K562 (cell line): Measurements from ENCODE around the gene VAMP4. TPM values are rescaled to one million over a fixed set of nuclear protein-coding genes. Genes with fewer than 3 reads are reported as not detected.

Source experiments
- CBX3 ChIP-seq, 2 experiments: IDR thresholded peaks; 1 replicate in 1 of 2; 2 replicates in 1 of 2; pipeline ENCODE4 v1.6.1; 2012; ENCODE audit warnings: inconsistent platforms in 2 of 2, low read length in 2 of 2, borderline replicate concordance in 1 of 2, control low read depth in 1 of 2
- CTCFL ChIP-seq: IDR thresholded peaks from 2 replicates; pipeline ENCODE4 v1.6.1; 2011; ENCODE audit warnings: borderline replicate concordance, low read depth, mild to moderate bottlenecking, moderate library complexity, low read length; ENCODE audit not compliant: insufficient read depth, poor library complexity, severe bottlenecking
- ETS1 ChIP-seq: conservative IDR thresholded peaks from 2 replicates; pipeline ENCODE4 v1.6.1; 2011; ENCODE audit warnings: low read depth, mild to moderate bottlenecking, low read length; ENCODE audit not compliant: control insufficient read depth
- KLF6 ChIP-seq: fragments of 250-450 bp; sonication (Bioruptor Pico); IDR thresholded peaks from 2 replicates; pipeline ENCODE4 v1.4.0; 2020; ENCODE audit warnings: mild to moderate bottlenecking, moderate library complexity, borderline replicate concordance
- PKNOX1 ChIP-seq: fragments of 450-650 bp; IDR thresholded peaks from 2 replicates; pipeline ENCODE4 v1.6.1; 2016
- RCOR1 ChIP-seq, 2 experiments: IDR thresholded peaks; 2 replicates each; pipeline ENCODE4 v1.6.1; 2012; ENCODE audit warnings: low read depth in 2 of 2, low read length in 2 of 2, borderline replicate concordance in 1 of 2, improper control_type of control experiment in 1 of 2
- SMARCA4 ChIP-seq: fragments of 450-650 bp; IDR thresholded peaks from 2 replicates; pipeline ENCODE4 v1.6.1; 2016
- SMC3 ChIP-seq: conservative IDR thresholded peaks from 2 replicates; pipeline ENCODE4 v1.6.1; 2011; ENCODE audit warnings: low read depth, low read length, improper control_type of control experiment; ENCODE audit not compliant: insufficient read depth
- STAG1 ChIP-seq: sonication (generic); formaldehyde crosslinking; IDR thresholded peaks from 2 replicates; pipeline ENCODE4 v1.5.0; 2020; ENCODE audit warnings: missing genetic modification reagents, borderline replicate concordance
- ZFP36 ChIP-seq: fragments of 150-350 bp; IDR thresholded peaks from 2 replicates; pipeline ENCODE4 v1.6.1; 2018; ENCODE audit warnings: low read length, low read depth; ENCODE audit not compliant: partially characterized antibody
- ZNF140 ChIP-seq: fragments of 250-450 bp; sonication (Bioruptor Pico); IDR thresholded peaks from 2 replicates; pipeline ENCODE4 v1.8.0; 2021; ENCODE audit warnings: moderate library complexity, mild to moderate bottlenecking, inconsistent platforms
- ZNF24 ChIP-seq: fragments of 450-650 bp; IDR thresholded peaks from 2 replicates; pipeline ENCODE4 v1.6.1; 2016
- polyA plus RNA-seq, 8 experiments: library from polyadenylated mRNA; depleted of rRNA in 4 of 8; stranded (reverse) in 5 of 8; unstranded in 3 of 8; fragments of >200 nt; fragmentation: Nextera tagmentation in 2 of 8; fragmentation: Illumina TruSeq in 1 of 8; extraction: Ambion mirVana in 2 of 8; extraction: Trizol in 1 of 8; gene quantifications; 2 replicates each; pipeline versions ENCODE4 v1.2.1 to v1.2.3, GENCODE V29; 2011 to 2014; ENCODE audit warnings: inconsistent platforms in 1 of 8, missing spikeins in 1 of 8
- total RNA-seq, 7 experiments: library from RNA; depleted of rRNA in 6 of 7; stranded (reverse); fragments of >200 nt in 6 of 7; fragmentation: Illumina TruSeq in 2 of 7; extraction: Trizol in 2 of 7; gene quantifications; 2 replicates each; pipeline versions ENCODE4 v1.2.1 to v1.2.3, GENCODE V29; 2011 to 2021; ENCODE audit warnings: low replicate concordance in 1 of 7
- TF ChIP-seq, protein P1 (sequence below): sonication (generic); formaldehyde crosslinking; IDR thresholded peaks from 2 replicates; pipeline ENCODE4 v1.8.0; 2022; ENCODE audit warnings: missing genetic modification reagents, mild to moderate bottlenecking, moderate library complexity, borderline replicate concordance
- TF ChIP-seq, protein P2 (sequence below): sonication (generic); formaldehyde crosslinking; IDR thresholded peaks from 2 replicates; pipeline ENCODE4 v1.8.0; 2022; ENCODE audit warnings: mild to moderate bottlenecking, missing genetic modification reagents

VAMP4 gene
- total and polyA plus RNA-seq, 9 of the 15 experiments (the other 6 are each of a cell fraction or from before 2014, with no cell fraction given): 3.3 to 21.4 (median 11.9) TPM

DNA sequence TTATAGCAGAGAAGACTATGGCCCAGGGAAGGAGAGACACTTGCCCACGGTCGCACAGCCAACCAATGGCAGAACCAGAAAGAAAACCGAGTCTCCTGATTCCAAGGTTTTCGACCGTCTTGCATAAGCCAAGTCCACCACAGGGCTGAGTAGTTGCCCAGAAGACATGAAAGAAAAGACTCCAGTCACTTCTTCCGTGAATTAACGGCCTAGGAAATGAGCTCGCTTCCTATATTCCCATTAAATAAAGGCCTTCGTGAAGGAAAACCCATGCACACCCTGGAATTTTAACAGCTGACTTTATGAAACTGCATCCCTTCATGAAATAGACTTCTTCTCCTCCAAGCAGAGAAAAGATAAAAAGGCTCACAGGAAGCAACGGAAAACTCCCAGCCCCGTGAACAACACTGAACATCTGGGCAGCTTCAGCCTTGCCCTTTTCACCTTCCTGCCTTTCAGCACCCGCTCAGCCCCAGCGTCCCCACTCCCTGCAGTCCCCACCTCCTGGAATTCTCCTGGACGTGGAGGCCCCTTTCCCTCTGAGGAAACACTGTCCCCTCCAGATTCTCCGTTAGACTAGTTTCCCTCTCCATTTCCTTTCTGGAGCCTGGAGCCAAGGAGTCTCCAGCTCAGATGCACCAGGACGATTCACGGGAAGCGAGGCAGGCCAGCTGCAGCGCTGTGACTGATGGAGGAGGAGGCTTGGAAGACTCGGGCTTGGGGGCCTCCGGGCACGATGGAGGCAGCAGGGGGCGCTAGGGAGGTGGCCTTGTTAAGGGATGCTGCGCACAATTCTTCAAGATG, 86.7 kb downstream of the VAMP4 start (continued):
- TF ChIP-seq SMARCA4 (no peak), ZFP36 (peak; percentile 33), ZNF140 (no peak), ZNF24 (no peak), ETS1 (no peak), PKNOX1 (peak; percentile 28; the same call in 1 of the 2 replicates), KLF6 (no peak), CTCFL (peak; percentile 13), RCOR1 (IDR thresholded peaks at IDR 0.05; ENCODE audit: borderline replicate concordance in 1 of 2, low read depth in 2 of 2, low read length in 2 of 2) (peak; percentile 72 to 95), SMC3 (peak; percentile 90), STAG1 (CRISPR knock-in tag) (peak; percentile 46; the same call in 1 of the 2 replicates), CBX3 (IDR thresholded peaks at IDR 0.05; ENCODE audit: borderline replicate concordance in 1 of 2, low read length in 2 of 2) (no peak)
- TF ChIP-seq, protein P1, sequence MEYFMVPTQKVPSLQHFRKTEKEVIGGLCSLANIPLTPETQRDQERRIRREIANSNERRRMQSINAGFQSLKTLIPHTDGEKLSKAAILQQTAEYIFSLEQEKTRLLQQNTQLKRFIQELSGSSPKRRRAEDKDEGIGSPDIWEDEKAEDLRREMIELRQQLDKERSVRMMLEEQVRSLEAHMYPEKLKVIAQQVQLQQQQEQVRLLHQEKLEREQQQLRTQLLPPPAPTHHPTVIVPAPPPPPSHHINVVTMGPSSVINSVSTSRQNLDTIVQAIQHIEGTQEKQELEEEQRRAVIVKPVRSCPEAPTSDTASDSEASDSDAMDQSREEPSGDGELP: peak; percentile 68; the same call in 1 of the 2 replicates
- TF ChIP-seq, protein P2, sequence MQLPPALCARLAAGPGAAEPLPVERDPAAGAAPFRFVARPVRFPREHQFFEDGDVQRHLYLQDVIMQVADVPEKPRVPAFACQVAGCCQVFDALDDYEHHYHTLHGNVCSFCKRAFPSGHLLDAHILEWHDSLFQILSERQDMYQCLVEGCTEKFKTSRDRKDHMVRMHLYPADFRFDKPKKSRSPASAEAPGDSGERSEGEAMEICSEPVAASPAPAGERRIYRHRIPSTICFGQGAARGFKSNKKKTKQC: peak; percentile 62; the same call in 1 of the 2 replicates
